ENCODE results near the gene GJB2.
"Not testable (repeated sequence)": the region's sequence is repeated elsewhere in the genome, so short reads cannot be mapped to it uniquely, and the experiment has no call there.

GJB2 gene

GRCh38 chr13:20165417-20166257 lies 27.1 kb downstream of the GJB2 start:
- no peak for DNase-seq (ENCODE audit: low spot score)

DNA sequence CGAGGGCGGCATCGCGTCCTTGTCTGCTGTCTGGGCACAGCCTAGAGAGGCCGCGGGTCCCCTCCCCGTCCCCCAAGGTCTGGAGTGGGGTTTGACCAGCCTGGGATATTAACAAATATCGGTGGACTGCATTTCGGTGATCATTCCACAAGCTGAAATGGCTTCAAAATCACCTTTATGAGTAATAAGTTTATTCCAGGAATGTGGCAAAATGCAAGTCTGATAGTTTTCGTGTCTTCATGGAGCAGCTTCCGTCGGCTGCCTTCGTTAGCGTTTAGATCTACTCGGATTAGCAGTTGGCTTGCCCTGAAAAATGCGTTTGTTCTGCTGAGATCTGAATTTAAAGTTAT lies 30.8 kb downstream of the GJB2 start:
- DNase-seq (ENCODE audit: low spot score), result no peak

GRCh38 chr13:20161275-20161950 lies 31.3 kb downstream of the GJB2 start:
- no peak for DNase-seq (ENCODE audit: low spot score)

DNA sequence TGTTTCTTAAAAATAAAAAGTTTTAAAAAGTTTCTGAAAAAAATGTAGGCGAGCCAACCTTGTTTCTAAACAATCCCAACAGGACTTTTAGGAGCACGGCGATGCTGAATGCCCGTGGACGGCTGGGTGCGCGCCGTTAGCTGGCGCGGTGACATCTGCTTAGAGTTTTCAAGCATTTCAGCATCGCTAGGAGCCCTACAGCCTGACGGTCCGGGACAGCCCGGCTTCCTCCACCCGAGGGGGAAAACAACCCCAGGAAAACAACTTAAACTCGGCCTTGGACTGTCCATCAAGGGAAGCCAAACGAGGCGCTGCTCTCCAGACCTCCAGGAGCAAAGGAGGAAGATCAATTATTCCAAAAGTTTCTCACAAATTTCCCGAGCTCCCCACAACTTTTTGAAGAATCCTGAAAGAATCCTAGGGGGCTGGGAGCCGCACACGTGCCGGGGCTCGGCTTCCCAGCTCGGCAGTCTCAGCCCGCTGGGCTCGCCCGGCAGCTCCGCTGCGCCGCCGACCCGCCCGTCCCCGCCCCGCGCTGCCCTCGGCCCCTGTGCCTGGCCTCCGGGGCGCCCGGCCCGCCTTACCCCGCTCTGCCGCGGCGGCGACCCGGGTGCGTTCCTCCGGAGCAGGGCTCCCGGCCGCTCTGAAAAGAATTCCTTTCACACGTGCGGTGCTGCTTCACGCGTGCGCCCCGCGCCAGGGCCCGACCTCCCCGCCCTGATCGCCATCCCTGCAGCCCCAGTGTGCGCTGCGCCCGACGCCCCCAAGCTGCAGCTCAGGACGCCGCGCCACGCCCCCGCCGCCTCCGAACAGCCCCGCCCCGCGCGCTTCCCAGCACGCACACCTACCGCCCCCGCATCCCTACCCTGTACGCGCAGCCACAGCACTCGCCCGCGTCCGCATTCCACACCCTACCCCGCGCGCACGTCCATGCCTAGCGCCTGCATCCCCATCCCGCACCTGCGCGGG lies 32.1 kb downstream of the GJB2 start, which contains the start of gene GJA3:
TSS of gene GJA3 (minus strand) at position 747 of the 969 bp plus-strand sequence. CDS start 17,764 bp downstream, outside the sequence.
- no peak for DNase-seq (ENCODE audit: low spot score)

GRCh38 chr13:20159646-20160305 lies 33.0 kb downstream of the GJB2 start:
- DNase-seq (ENCODE audit: low spot score), result no peak

- DNase-seq (ENCODE audit: low spot score), result no peak
Measured at GRCh38 chr13:20157151-20157796, 35.5 kb downstream of the GJB2 start.

GRCh38 chr13:20156702-20157101 lies 36.0 kb downstream of the GJB2 start:
- no peak for DNase-seq (ENCODE audit: low spot score)

GRCh38 chr13:20153290-20153689 lies 39.4 kb downstream of the GJB2 start:
- DNase-seq (ENCODE audit: low spot score), result not testable (repeated sequence)

DNA sequence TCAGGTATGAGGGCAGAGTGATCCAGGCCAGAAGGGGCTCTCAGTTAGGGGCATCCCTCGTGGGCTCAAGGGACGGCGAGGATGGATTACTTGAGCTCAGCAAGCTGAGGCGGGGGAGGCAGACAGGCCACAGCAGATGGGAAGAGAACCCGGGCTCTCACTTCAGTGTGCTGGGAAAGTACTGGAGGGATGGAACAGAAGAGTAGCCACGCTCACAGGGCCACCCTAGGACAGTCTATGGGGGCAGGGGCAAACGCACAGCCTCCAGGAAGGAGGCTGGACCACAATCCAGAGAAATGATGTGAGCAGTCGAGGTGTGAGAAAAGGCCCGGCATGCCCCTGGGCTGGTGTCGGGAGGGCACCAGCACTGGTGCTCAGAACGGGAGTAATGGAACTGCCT lies 41.1 kb downstream of the GJB2 start:
- no peak for DNase-seq (ENCODE audit: low spot score)

GRCh38 chr13:20151016-20151415 lies 41.7 kb downstream of the GJB2 start:
- no peak for DNase-seq (ENCODE audit: low spot score)

DNA sequence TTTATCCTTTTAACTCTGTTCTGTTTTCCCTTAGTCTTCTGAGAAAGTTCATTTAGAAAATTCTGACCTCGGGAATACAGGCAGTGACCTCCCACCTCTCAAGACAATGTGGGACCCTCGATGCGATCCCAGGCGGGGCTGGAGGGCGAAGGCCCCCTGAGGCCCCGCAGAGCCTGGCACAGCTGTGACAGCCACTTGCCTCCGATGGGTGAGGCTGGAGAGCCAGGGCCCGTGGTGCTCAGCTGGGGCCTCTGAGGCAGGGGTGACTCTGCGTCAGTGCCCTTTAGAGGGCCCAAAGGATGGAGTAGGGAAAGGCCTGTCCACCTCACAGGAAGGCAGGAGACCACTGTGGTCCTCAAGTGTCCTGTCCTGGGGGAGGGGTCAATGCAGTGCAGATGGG lies 42.2 kb downstream of the GJB2 start:
- no peak for DNase-seq (ENCODE audit: low spot score)

DNA sequence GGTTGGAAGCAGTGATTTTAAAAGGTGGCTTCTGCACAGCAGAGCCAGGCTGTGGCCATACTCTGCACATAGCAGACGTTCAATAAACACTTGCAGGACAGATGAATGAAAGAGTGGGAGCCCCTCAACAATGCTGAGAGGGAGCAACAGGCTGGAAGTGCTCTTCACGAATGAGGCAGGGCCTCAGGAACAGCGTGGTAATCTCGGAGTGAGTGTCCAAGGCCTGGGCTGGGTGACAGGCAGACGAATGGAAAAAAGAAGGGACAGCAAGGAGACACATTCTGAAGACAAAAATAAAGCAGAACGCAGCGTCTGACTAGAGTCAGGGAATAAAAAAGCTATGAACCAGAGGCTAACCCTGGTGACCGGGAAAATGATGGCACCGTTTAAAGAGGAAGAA lies 43.0 kb downstream of the GJB2 start:
- DNase-seq (ENCODE audit: low spot score), result no peak

DNA sequence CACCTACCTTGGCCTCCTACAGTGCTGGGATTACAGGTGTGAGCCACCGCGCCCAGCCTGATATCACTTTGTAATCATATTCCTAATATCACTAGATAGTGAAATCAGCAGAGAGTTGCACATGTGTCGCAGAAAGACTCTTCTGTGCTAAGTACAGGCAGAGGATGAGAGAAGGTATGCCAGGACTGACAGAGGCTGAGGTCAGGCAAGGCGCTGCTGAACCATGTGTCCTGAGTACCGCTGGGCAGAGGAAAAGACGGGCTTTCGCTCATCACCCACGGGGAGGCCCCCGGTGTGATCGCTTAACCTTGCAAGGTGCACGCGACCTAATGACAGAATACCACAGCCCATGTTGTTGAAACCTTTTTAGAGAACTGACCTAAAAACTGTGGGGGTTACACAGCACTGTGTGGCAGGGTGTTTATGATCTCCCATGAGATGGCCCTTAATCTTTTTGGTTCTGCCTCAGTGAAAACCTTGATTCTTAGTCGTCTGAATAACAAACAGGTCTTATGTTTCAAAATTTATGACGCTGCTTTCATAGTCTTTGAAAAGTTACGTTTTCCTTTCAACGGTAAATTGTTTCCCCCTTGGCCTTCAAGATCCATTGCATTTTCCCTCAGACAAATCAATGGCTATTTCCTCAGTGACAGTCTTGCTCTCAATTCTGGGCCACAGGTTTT lies 44.1 kb downstream of the GJB2 start:
- DNase-seq (ENCODE audit: low spot score), result no peak

- no peak for DNase-seq (ENCODE audit: low spot score)
Measured at GRCh38 chr13:20146381-20146780, 46.4 kb downstream of the GJB2 start.

DNA sequence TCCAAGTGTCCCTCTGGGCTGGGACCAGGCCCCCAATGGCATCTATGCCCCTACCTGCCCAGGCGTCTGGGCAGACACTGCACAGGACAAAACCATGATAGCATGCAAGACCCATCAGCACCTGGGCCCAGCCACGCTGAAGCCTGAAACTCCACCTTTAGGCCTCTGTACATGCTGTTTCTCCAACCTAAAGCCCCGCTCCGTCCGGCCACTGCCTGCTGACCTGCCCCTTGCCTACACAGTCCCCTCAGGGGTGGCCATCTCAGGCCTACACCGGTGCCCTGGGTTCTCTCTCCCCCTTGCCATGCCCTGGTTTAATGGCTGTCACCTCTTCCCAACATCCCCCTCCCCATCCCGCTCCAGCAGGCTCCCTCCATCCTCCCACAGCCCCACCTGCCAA lies 47.2 kb downstream of the GJB2 start:
- no peak for DNase-seq (ENCODE audit: low spot score)

DNA sequence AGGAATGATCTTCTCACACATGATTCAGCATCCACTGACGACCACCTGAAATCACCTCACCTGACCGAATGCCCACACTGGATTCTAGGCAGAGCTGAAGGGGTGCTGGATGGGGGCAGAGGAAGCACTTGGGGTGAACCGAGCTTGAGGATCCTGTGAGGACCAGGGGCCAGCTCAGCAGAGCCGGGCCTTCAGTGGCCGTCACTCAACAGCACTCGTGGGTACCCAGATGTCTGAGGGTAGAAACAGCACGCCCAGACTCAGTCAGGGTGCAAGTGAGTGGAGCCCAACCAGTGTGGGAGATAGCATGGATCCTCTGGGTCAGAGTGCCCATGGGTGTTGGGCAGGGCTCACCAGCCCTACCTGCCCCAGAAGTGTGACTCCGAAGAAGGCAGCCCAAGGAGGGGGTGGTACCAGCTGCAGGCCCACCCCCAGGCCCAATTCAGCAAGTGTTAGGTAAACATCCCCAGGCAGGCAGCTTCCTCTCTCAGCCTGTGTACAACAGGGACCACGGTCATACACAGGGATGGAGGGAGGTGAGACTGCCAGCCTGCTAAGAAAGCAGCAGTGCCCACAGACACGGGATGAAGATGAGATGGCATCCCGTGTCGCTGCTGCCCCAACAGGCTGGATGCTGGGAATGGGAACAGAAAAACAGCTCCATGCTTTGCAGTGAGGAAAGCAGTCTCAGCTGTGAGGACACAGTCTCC lies 48.4 kb downstream of the GJB2 start:
- no peak for DNase-seq (ENCODE audit: low spot score)

GRCh38 chr13:20142927-20143480 lies 49.7 kb downstream of the GJB2 start:
- no peak for DNase-seq (ENCODE audit: low spot score)

GRCh38 chr13:20142023-20142926 lies 50.5 kb downstream of the GJB2 start:
- DNase-seq (ENCODE audit: low spot score), result no peak
